Hepatocyte (in vitro differentiated cells): ENCODE results near the gene ACADL. TPM values are rescaled to one million over a fixed set of nuclear protein-coding genes. Genes with fewer than 3 reads are reported as not detected.

ENCODE experiments used
- DNase-seq: peaks from one replicate; pipeline ENCODE4 v3.0.0-alpha.2; 2016; ENCODE audit warnings: low spot score
- H2AFZ ChIP-seq: fragments of 200-600 bp; sonication (generic); 2 replicates; pipeline ENCODE4 v1.6.0; 2016; ENCODE audit warnings: antibody characterized with exemption, mild to moderate bottlenecking
- H3K27ac ChIP-seq: fragments of 200-600 bp; sonication (generic); 2 replicates; pipeline ENCODE4 v1.5.1; 2016; ENCODE audit warnings: mild to moderate bottlenecking
- H3K27me3 ChIP-seq: fragments of 200-600 bp; sonication (generic); 2 replicates; pipeline ENCODE4 v1.6.1; 2016
- H3K36me3 ChIP-seq: fragments of 200-600 bp; sonication (generic); replicated peaks from 2 replicates; pipeline ENCODE4 v1.5.1; 2016; ENCODE audit warnings: low read depth; ENCODE audit not compliant: insufficient read depth
- H3K4me1 ChIP-seq: fragments of 200-600 bp; sonication (generic); 2 replicates; pipeline ENCODE4 v1.5.1; 2016; ENCODE audit warnings: mild to moderate bottlenecking, moderate library complexity; ENCODE audit not compliant: insufficient read depth
- H3K4me2 ChIP-seq: fragments of 200-600 bp; sonication (generic); 2 replicates; pipeline ENCODE4 v1.6.0; 2016
- H3K4me3 ChIP-seq: fragments of 200-600 bp; sonication (generic); 2 replicates; pipeline ENCODE4 v1.5.1; 2016; ENCODE audit warnings: mild to moderate bottlenecking
- H3K79me2 ChIP-seq: fragments of 200-600 bp; sonication (generic); 2 replicates; pipeline ENCODE4 v1.6.0; 2017; ENCODE audit warnings: mild to moderate bottlenecking
- H3K9me2 ChIP-seq: fragments of 200-600 bp; sonication (generic); replicated peaks from 2 replicates; pipeline ENCODE4 v1.6.0; 2017; ENCODE audit warnings: mild to moderate bottlenecking; ENCODE audit not compliant: insufficient read depth
- H3K9me3 ChIP-seq: fragments of 200-600 bp; sonication (generic); 2 replicates; pipeline ENCODE4 v1.5.1; 2016; ENCODE audit warnings: low read depth, mild to moderate bottlenecking
- H4K20me1 ChIP-seq: fragments of 200-600 bp; sonication (generic); 2 replicates; pipeline ENCODE4 v1.6.0; 2016; ENCODE audit warnings: mild to moderate bottlenecking; ENCODE audit not compliant: insufficient read depth, poor library complexity, severe bottlenecking
- EZH2 ChIP-seq: fragments of 200-600 bp; sonication (generic); IDR thresholded peaks from 2 replicates; pipeline ENCODE4 v1.6.1; 2016; ENCODE audit warnings: antibody characterized with exemption, mild to moderate bottlenecking, borderline replicate concordance
- EZH2phosphoT487 ChIP-seq: fragments of 200-600 bp; sonication (generic); IDR thresholded peaks from one replicate; pipeline ENCODE4 v1.6.1; 2018; ENCODE audit warnings: antibody characterized with exemption, mild to moderate bottlenecking, low read depth, moderate library complexity; ENCODE audit not compliant: unreplicated experiment, severe bottlenecking
- WGBS: methylation state at CpG from one replicate; pipeline ENCODE4 v1.1.6; 2016; ENCODE audit warnings: low lambda C conversion rate; ENCODE audit errors: missing lambda C conversion rate; 5-methylcytosine and 5-hydroxymethylcytosine counted together
- polyA plus RNA-seq: library from polyadenylated mRNA; unstranded; fragments of >200 nt; fragmentation: Nextera tagmentation; extraction: Ambion mirVana; gene quantifications from 2 replicates; pipeline ENCODE4 v1.2.1, GENCODE V29; 2016
- total RNA-seq: library from RNA; depleted of rRNA; stranded (reverse); fragments of >200 nt; gene quantifications from 2 replicates; pipeline ENCODE4 v1.2.3, GENCODE V29; 2014
- TF ChIP-seq, protein P1 (sequence below): fragments of 200-600 bp; sonication (generic); IDR thresholded peaks from 2 replicates; pipeline ENCODE4 v1.5.1; 2016; ENCODE audit warnings: antibody characterized with exemption, mild to moderate bottlenecking; ENCODE audit not compliant: poor library complexity

ACADL gene
- total and polyA plus RNA-seq, 2 experiments from 2014 or later: 1.1 to 2.1 TPM

DNA sequence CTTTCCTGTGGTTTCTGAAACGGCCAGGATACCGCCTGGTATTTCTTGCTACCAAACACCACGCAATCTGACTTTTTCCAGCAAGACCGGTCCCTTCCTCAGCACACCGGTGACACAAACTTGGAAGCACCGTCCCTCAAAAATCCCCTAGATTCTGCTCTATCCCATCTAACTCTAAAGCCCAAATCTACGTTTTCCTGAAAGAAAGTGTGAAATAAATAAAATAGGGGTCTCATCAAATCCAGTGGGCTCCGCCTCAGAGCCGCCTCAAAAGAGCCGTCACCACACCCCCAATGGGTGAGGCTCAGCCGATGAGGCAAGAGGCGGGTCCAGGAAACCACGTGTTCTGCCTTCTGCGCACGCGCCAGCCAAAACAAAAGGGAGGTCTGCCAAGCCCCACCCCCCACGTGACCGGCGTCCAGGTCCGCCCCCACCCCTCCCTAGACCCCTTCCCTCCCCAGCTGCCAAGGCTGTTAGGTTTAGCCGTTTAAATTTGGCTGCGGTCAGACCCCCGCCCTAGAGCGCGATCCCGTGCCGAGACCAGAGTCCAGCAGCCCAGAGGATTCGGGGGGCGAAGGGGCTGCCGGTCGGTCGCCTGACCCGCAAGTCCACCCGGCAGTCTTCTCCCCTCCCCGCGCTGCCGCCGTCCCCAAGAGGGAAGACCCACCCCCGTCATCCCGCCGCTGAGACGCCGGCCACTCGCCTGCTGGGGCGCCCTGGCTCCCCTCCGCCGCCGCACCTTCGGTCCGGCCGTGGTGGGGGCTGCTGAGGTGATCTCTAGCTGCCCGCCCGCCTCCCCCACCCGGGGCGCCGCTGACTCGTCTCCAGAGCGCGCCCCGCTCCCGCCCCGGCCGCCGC, 54.6 kb downstream of the ACADL start:
- 2% methylated on average over 23 of the region's 64 CpGs for WGBS
- Histone ChIP-seq H3K9me2 (no peaks in the 10 kb centered on the region), H3K4me2 (peak overlapping the region; percentile 73), H3K36me3 (no peaks in the 10 kb centered on the region), H3K4me1 (peaks cover 12% of the 10 kb centered on the region), H4K20me1 (no peaks in the 10 kb centered on the region), H3K27ac (peak overlapping the region; percentile 99), H3K27me3 (no peaks in the 10 kb centered on the region), H3K9me3 (no peaks in the 10 kb centered on the region), H3K4me3 (peak overlapping the region; percentile 71), H2AFZ (peak overlapping the region; percentile 79), H3K79me2 (peaks cover 37% of the 10 kb centered on the region)
- TF ChIP-seq EZH2phosphoT487 (no peak), EZH2 (no peak)
- TF ChIP-seq, protein P1, sequence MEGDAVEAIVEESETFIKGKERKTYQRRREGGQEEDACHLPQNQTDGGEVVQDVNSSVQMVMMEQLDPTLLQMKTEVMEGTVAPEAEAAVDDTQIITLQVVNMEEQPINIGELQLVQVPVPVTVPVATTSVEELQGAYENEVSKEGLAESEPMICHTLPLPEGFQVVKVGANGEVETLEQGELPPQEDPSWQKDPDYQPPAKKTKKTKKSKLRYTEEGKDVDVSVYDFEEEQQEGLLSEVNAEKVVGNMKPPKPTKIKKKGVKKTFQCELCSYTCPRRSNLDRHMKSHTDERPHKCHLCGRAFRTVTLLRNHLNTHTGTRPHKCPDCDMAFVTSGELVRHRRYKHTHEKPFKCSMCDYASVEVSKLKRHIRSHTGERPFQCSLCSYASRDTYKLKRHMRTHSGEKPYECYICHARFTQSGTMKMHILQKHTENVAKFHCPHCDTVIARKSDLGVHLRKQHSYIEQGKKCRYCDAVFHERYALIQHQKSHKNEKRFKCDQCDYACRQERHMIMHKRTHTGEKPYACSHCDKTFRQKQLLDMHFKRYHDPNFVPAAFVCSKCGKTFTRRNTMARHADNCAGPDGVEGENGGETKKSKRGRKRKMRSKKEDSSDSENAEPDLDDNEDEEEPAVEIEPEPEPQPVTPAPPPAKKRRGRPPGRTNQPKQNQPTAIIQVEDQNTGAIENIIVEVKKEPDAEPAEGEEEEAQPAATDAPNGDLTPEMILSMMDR: no peak
- peak; percentile 99 for DNase-seq

DNA sequence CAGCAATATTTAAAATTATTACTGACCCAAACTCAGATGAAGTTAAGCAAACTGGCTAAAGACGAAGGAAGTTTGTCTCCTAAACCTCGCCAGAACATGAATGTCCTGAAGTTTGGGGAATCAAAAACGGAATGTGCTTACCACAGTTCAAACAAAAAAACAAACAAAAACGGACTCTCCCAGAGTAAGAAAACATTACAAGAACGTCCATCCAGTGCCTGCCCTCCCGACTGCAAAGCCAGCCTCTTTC, 55.1 kb downstream of the ACADL start:
- peaks cover 12% of the 10 kb centered on the region for H3K4me1 ChIP-seq
- H3K27me3 ChIP-seq: no peaks in the 10 kb centered on the region
- H3K79me2 ChIP-seq: peaks cover 43% of the 10 kb centered on the region
- no peaks in the 10 kb centered on the region for H4K20me1 ChIP-seq
- H3K27ac ChIP-seq: peak overlapping the region; percentile 99
- no peaks in the 10 kb centered on the region for H3K36me3 ChIP-seq
- H2AFZ ChIP-seq: peak overlapping the region; percentile 57
- no peaks in the 10 kb centered on the region for H3K9me2 ChIP-seq
- no peak for DNase-seq
- TF ChIP-seq, protein P1: no peak
- TF ChIP-seq EZH2 (no peak), EZH2phosphoT487 (no peak)
- peak overlapping the region; percentile 73 for H3K4me2 ChIP-seq
- under 1% methylated on average over 6 of the region's 6 CpGs for WGBS
- H3K4me3 ChIP-seq: peak overlapping the region; percentile 71
- H3K9me3 ChIP-seq: no peaks in the 10 kb centered on the region

DNA sequence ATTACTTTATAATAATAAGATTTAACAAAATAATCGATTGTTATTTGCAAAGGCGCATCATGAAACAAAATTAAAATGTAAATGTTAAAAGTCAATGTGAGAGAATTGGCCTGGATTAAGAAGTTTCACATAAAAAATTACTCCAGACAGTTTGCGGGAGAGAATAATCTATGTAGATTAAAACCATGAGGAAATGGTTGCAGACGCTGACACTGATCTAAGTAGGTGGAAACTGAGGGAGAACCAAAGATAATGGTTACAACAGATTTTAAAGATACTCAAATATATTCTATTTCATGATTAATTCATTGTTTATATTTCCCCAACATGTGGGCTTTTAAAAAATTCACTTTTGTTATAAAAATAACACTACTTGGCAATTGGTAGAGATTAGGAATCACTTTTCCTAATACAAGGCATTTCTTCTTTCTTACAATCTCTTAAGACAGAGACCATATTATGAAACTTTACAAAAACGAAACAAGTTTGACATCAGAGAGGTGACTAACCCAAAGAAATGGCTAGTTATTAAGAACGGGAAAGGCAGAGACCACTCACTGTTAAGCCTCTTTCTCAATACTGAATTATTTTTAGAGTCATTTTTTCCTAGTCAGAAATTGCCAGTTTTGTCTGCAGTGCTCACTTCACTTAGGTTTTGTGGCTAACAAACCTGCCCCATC, 55.6 kb downstream of the ACADL start:
- Histone ChIP-seq H3K27me3 (no peaks in the 10 kb centered on the region), H3K79me2 (peaks cover 47% of the 10 kb centered on the region), H3K4me1 (peaks cover 12% of the 10 kb centered on the region), H3K9me3 (no peaks in the 10 kb centered on the region), H3K27ac (peak overlapping the region; percentile 99), H3K4me3 (peak overlapping the region; percentile 71), H3K9me2 (no peaks in the 10 kb centered on the region), H2AFZ (peak overlapping the region; percentile 57), H4K20me1 (no peaks in the 10 kb centered on the region), H3K36me3 (no peaks in the 10 kb centered on the region), H3K4me2 (peak overlapping the region; percentile 73)
- TF ChIP-seq EZH2phosphoT487 (no peak), EZH2 (no peak)
- TF ChIP-seq, protein P1: no peak
- WGBS: 32% methylated on average over 6 of the region's 6 CpGs
- peak; percentile 45 for DNase-seq
